GM19463 (cell line): ENCODE results near the gene CDX2.

Experiments
- ATAC-seq: cut with Tn5 transposase; IDR thresholded peaks from one replicate; pipeline ENCODE4 v1.9.1; 2021; ENCODE audit warnings: mild to moderate bottlenecking, moderate library complexity; ENCODE audit not compliant: unreplicated experiment

Gene CDX2

DNA sequence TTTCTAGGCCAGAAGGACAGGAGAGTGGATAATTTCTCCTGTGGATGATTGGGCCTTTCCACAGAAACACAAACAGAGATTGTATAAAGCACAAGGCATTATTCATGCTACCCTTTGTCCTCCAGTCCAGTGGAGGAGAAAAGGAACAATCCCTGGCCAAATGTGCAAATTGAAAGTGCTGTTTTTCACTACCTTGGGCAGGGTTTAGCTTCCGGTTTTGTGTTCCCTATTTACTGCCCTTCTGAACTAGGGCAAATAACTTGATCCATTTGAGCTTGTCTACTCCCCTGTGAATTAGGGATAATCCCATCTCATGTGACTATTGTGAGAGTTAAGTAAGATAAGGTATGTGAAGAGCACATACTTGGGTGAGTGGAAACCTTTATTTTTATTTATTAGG is 36.0 kb downstream of the CDX2 start:
- no peak for ATAC-seq

GRCh38 chr13:27929868-27930267 is 39.2 kb downstream of the CDX2 start:
- ATAC-seq = no peak

DNA sequence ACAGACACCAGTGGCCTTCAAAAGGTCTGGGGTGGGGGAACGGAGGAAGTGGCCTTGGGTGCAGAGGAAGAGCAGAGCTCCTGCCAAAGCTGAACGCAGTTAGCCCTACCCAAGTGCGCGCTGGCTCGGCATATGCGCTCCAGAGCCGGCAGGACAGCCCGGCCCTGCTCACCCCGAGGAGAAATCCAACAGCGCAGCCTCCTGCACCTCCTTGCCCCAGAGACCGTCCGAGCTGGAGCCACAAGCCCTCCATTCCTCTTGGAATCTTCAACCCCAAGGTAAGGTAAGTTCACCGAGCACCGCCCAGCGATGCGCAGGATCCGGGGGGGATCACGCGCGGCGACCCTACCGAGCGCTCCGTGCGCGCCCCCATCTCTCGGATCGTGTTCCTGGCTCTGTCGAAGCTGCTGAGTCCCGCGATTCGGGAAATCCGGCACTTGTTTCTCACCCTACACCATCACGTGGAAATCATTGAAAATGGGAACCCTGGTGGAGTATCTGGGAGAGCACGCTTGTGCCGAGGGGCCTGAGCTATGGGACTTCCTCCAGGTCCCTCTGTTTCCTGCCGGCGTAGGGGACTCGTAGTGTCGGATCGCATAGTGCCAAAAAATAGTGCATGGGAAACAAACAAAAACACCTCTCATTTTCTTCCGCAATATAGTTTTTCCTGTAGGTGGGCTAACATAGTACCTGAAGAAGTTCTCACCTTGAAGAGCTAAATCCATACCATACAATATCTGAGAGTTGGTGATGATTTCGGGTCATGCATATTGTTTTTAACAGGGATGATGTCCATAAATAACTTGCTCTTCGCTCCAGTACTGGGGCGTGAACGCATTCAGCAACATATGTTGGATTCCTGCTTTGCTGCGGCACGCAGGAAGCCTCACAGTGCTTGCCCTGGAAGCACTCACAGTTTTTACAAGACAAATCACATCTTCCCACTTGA is 40.0 kb downstream of the CDX2 start:
- no peak for ATAC-seq

GRCh38 chr13:27928353-27928804 is 40.7 kb downstream of the CDX2 start:
- no peak for ATAC-seq

GRCh38 chr13:27927444-27928352 is 41.4 kb downstream of the CDX2 start:
- ATAC-seq = no peak

DNA sequence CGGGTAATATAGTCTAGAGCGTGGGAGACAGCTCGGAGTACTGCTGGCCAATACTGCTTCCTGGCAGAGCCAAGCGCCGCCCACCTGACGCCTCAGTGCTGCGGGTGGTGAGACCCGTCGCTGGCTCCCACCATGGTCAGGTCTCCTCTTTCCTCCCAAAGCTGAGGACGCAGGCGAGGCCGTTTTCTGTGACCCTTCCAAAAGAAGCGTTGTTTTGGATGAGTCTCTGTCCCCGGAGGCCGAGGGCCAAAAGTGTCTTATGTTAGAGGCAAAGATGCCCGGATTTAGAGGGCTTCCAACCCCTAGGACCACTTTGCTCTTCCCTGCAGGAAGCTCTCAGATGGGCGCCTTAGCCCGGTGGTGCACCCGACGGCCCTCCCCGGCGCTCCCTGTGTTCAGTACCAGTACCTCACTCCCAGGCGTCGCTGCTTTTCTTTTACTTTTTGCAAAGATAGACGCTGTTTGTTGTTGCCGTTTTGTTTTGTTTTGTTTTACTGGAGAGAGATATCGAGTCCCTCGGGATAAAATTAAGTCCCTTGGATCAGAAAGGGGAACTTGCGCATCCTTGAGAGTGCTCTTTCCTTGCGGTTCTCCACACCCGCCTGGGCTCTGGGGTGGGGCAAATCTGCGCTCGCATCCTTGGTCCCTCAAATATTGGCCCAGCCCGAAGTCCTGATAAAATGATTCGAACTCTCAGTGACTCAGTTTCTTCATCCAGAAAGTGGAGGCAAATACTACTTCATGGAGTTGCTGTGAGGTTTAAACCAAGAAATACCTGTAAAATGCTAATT is 42.3 kb downstream of the CDX2 start:
- peak; percentile 32 for ATAC-seq

GRCh38 chr13:27925220-27925991 is 43.7 kb downstream of the CDX2 start:
- ATAC-seq = no peak

DNA sequence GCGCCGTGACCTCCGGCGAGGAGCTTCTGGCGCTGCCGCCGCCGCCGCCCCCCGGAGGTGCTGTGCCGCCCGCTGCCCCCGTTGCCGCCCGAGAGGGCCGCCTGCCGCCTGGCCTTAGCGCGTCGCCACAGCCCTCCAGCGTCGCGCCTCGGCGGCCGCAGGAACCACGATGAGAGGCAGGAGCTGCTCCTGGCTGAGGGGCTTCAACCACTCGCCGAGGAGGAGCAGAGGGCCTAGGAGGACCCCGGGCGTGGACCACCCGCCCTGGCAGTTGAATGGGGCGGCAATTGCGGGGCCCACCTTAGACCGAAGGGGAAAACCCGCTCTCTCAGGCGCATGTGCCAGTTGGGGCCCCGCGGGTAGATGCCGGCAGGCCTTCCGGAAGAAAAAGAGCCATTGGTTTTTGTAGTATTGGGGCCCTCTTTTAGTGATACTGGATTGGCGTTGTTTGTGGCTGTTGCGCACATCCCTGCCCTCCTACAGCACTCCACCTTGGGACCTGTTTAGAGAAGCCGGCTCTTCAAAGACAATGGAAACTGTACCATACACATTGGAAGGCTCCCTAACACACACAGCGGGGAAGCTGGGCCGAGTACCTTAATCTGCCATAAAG is 44.5 kb downstream of the CDX2 start:
- no peak for ATAC-seq

DNA sequence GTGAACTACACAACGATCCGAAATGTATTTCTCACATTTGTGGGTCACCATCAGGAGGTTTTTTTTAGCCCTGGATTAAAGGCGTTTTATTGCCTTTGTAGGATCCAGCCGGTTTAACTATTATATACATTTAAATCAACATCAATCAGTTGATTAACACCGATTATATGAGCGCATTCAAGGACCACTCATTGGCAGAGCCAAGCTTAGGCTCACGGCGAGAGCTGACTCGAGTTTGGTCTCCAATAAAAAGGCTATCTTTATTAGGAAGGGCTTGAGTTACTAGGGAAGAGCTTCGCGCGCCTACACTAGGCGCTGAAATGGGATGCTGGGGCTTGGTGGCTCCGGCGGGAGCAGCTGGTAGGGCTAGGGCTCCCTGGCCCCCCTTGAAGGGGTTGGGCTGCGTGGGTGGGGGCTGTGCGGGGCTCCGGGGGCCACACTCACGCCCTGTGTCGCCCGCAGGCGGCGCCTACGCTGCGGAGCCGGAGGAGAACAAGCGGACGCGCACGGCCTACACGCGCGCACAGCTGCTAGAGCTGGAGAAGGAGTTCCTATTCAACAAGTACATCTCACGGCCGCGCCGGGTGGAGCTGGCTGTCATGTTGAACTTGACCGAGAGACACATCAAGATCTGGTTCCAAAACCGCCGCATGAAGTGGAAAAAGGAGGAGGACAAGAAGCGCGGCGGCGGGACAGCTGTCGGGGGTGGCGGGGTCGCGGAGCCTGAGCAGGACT is 45.2 kb downstream of the CDX2 start:
- peak; percentile 24 for ATAC-seq

GRCh38 chr13:27922883-27923612 is 46.1 kb downstream of the CDX2 start:
- ATAC-seq = no peak

- no peak for ATAC-seq
Measured at GRCh38 chr13:27921961-27922882, 46.9 kb downstream of the CDX2 start.

DNA sequence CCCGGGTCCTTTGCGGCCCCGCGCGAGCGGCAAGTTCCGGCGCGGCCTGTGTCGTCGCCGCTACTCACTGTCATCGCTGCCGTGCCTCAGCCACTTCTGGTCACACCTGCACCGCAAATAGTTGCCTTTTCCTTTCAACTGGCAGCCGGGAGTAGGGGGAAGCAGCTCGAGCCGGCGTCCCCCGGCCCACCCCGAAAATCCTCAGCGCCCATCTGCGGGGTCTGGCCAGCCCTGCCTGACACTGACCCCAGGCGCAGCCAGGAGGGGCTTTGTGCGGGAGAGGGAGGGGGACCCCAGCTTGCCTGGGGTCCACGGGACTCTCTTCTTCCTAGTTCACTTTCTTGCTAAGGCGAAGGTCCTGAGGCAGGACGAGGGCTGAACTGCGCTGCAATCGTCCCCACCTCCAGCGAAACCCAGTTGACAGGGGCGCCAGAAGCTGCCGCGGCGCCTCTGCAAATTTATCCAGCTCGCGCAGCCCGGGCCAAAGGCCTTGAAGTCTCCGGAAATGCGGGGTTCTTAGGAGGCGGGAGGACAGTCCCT is 47.6 kb downstream of the CDX2 start:
- no peak for ATAC-seq

GRCh38 chr13:27920677-27921420 is 48.3 kb downstream of the CDX2 start:
- no peak for ATAC-seq

- ATAC-seq = peak; percentile 63
Measured at GRCh38 chr13:27919934-27920676, 49.0 kb downstream of the CDX2 start, which contains the start of gene PDX1. TSS of gene PDX1 (plus strand) at chr13:27920000. CDS start at chr13:27920139, 139 bp downstream.

GRCh38 chr13:27919659-27919933 is 49.5 kb downstream of the CDX2 start:
- ATAC-seq = no peak
